ENCODE results near the gene GORASP2.

Gene GORASP2

GRCh38 chr2:170943041-170943440 is 14.0 kb downstream of the GORASP2 start:
- H3K4me1 ChIP-seq (ENCODE audit: insufficient read depth, low read length): no peaks in the 10 kb centered on the region
- H3K36me3 ChIP-seq (ENCODE audit: insufficient read depth, low read depth, low read length): peaks cover 6% of the 10 kb centered on the region; the same call in 1 of the 2 replicates
- H3K27ac ChIP-seq (ENCODE audit: low read length): no peak overlapping the region
- H3K4me3 ChIP-seq (ENCODE audit: low read length): no peak overlapping the region
- H3K9ac ChIP-seq (ENCODE audit: low read depth, low read length): no peak overlapping the region
- H3K27me3 ChIP-seq (ENCODE audit: insufficient read depth, low read length): no peaks in the 10 kb centered on the region
- H3K9me3 ChIP-seq (ENCODE audit: insufficient read depth, low read depth, low read length): no peaks in the 10 kb centered on the region

- H3K27ac ChIP-seq (ENCODE audit: low read length): no peak overlapping the region
- H3K27me3 ChIP-seq (ENCODE audit: insufficient read depth, low read length): no peaks in the 10 kb centered on the region
- H3K9me3 ChIP-seq (ENCODE audit: insufficient read depth, low read depth, low read length): no peaks in the 10 kb centered on the region
- no peaks in the 10 kb centered on the region for H3K4me1 ChIP-seq (ENCODE audit: insufficient read depth, low read length)
- peaks cover 11% of the 10 kb centered on the region for H3K36me3 ChIP-seq (ENCODE audit: insufficient read depth, low read depth, low read length)
- no peak overlapping the region for H3K9ac ChIP-seq (ENCODE audit: low read depth, low read length)
- H3K4me3 ChIP-seq (ENCODE audit: low read length): no peak overlapping the region
Observed at GRCh38 chr2:170943596-170943995, 14.5 kb downstream of the GORASP2 start.

GRCh38 chr2:170944545-170944944 is 15.5 kb downstream of the GORASP2 start:
- Histone ChIP-seq H3K4me1 (ENCODE audit: insufficient read depth, low read length) (no peaks in the 10 kb centered on the region), H3K27ac (ENCODE audit: low read length) (no peak overlapping the region), H3K36me3 (ENCODE audit: insufficient read depth, low read depth, low read length) (peaks cover 14% of the 10 kb centered on the region), H3K9ac (ENCODE audit: low read depth, low read length) (no peak overlapping the region), H3K4me3 (ENCODE audit: low read length) (no peak overlapping the region), H3K9me3 (ENCODE audit: insufficient read depth, low read depth, low read length) (no peaks in the 10 kb centered on the region), H3K27me3 (ENCODE audit: insufficient read depth, low read length) (no peaks in the 10 kb centered on the region)

- no peak overlapping the region for H3K4me3 ChIP-seq (ENCODE audit: low read length)
- H3K9me3 ChIP-seq (ENCODE audit: insufficient read depth, low read depth, low read length): no peaks in the 10 kb centered on the region
- H3K36me3 ChIP-seq (ENCODE audit: insufficient read depth, low read depth, low read length): peaks cover 62% of the 10 kb centered on the region
- no peak overlapping the region for H3K27ac ChIP-seq (ENCODE audit: low read length)
- H3K9ac ChIP-seq (ENCODE audit: low read depth, low read length): no peak overlapping the region
- no peaks in the 10 kb centered on the region for H3K4me1 ChIP-seq (ENCODE audit: insufficient read depth, low read length)
- no peaks in the 10 kb centered on the region for H3K27me3 ChIP-seq (ENCODE audit: insufficient read depth, low read length)
Observed at GRCh38 chr2:170949415-170949814, 20.4 kb downstream of the GORASP2 start.

GRCh38 chr2:170950221-170950761 is 21.2 kb downstream of the GORASP2 start:
- no peak overlapping the region for H3K4me3 ChIP-seq (ENCODE audit: low read length)
- no peak overlapping the region for H3K27ac ChIP-seq (ENCODE audit: low read length)
- no peaks in the 10 kb centered on the region for H3K27me3 ChIP-seq (ENCODE audit: insufficient read depth, low read length)
- peaks cover 71% of the 10 kb centered on the region for H3K36me3 ChIP-seq (ENCODE audit: insufficient read depth, low read depth, low read length)
- H3K9me3 ChIP-seq (ENCODE audit: insufficient read depth, low read depth, low read length): no peaks in the 10 kb centered on the region
- H3K4me1 ChIP-seq (ENCODE audit: insufficient read depth, low read length): no peaks in the 10 kb centered on the region
- H3K9ac ChIP-seq (ENCODE audit: low read depth, low read length): no peak overlapping the region

- Histone ChIP-seq H3K36me3 (ENCODE audit: insufficient read depth, low read depth, low read length) (peaks cover 95% of the 10 kb centered on the region), H3K9ac (ENCODE audit: low read depth, low read length) (no peak overlapping the region), H3K27me3 (ENCODE audit: insufficient read depth, low read length) (no peaks in the 10 kb centered on the region), H3K4me3 (ENCODE audit: low read length) (no peak overlapping the region), H3K4me1 (ENCODE audit: insufficient read depth, low read length) (no peaks in the 10 kb centered on the region), H3K27ac (ENCODE audit: low read length) (no peak overlapping the region), H3K9me3 (ENCODE audit: insufficient read depth, low read depth, low read length) (no peaks in the 10 kb centered on the region)
Observed at GRCh38 chr2:170953941-170954340, 24.9 kb downstream of the GORASP2 start.

- H3K27ac ChIP-seq (ENCODE audit: low read length): no peak overlapping the region
- H3K36me3 ChIP-seq (ENCODE audit: insufficient read depth, low read depth, low read length): peaks cover 90% of the 10 kb centered on the region
- H3K27me3 ChIP-seq (ENCODE audit: insufficient read depth, low read length): no peaks in the 10 kb centered on the region
- no peaks in the 10 kb centered on the region for H3K9me3 ChIP-seq (ENCODE audit: insufficient read depth, low read depth, low read length)
- H3K4me3 ChIP-seq (ENCODE audit: low read length): no peak overlapping the region
- H3K4me1 ChIP-seq (ENCODE audit: insufficient read depth, low read length): no peaks in the 10 kb centered on the region
- no peak overlapping the region for H3K9ac ChIP-seq (ENCODE audit: low read depth, low read length)
Observed at GRCh38 chr2:170963386-170963785, 34.3 kb downstream of the GORASP2 start.

- Histone ChIP-seq H3K9me3 (ENCODE audit: insufficient read depth, low read depth, low read length) (no peaks in the 10 kb centered on the region), H3K27ac (ENCODE audit: low read length) (no peak overlapping the region), H3K27me3 (ENCODE audit: insufficient read depth, low read length) (no peaks in the 10 kb centered on the region), H3K9ac (ENCODE audit: low read depth, low read length) (no peak overlapping the region), H3K4me3 (ENCODE audit: low read length) (no peak overlapping the region), H3K36me3 (ENCODE audit: insufficient read depth, low read depth, low read length) (peaks cover 78% of the 10 kb centered on the region), H3K4me1 (ENCODE audit: insufficient read depth, low read length) (peaks cover 3% of the 10 kb centered on the region; the same call in 1 of the 2 replicates)
Observed at GRCh38 chr2:170965446-170966225, 36.6 kb downstream of the GORASP2 start.

- Histone ChIP-seq H3K4me3 (ENCODE audit: low read length) (no peak overlapping the region), H3K36me3 (ENCODE audit: insufficient read depth, low read depth, low read length) (peaks cover 67% of the 10 kb centered on the region), H3K9me3 (ENCODE audit: insufficient read depth, low read depth, low read length) (no peaks in the 10 kb centered on the region), H3K9ac (ENCODE audit: low read depth, low read length) (no peak overlapping the region), H3K4me1 (ENCODE audit: insufficient read depth, low read length) (peaks cover 3% of the 10 kb centered on the region; the same call in 1 of the 2 replicates), H3K27ac (ENCODE audit: low read length) (no peak overlapping the region), H3K27me3 (ENCODE audit: insufficient read depth, low read length) (no peaks in the 10 kb centered on the region)
Observed at GRCh38 chr2:170966648-170967396, 37.8 kb downstream of the GORASP2 start.

GRCh38 chr2:170967553-170967952 is 38.5 kb downstream of the GORASP2 start:
- no peak overlapping the region for H3K9ac ChIP-seq (ENCODE audit: low read depth, low read length)
- H3K4me1 ChIP-seq (ENCODE audit: insufficient read depth, low read length): peaks cover 3% of the 10 kb centered on the region; the same call in 1 of the 2 replicates
- no peaks in the 10 kb centered on the region for H3K27me3 ChIP-seq (ENCODE audit: insufficient read depth, low read length)
- no peak overlapping the region for H3K4me3 ChIP-seq (ENCODE audit: low read length)
- no peak overlapping the region for H3K27ac ChIP-seq (ENCODE audit: low read length)
- no peaks in the 10 kb centered on the region for H3K9me3 ChIP-seq (ENCODE audit: insufficient read depth, low read depth, low read length)
- H3K36me3 ChIP-seq (ENCODE audit: insufficient read depth, low read depth, low read length): peaks cover 59% of the 10 kb centered on the region

GRCh38 chr2:170968205-170969003 is 39.4 kb downstream of the GORASP2 start:
- Histone ChIP-seq H3K27me3 (ENCODE audit: insufficient read depth, low read length) (no peaks in the 10 kb centered on the region), H3K4me1 (ENCODE audit: insufficient read depth, low read length) (peaks cover 3% of the 10 kb centered on the region; the same call in 1 of the 2 replicates), H3K9ac (ENCODE audit: low read depth, low read length) (no peak overlapping the region), H3K9me3 (ENCODE audit: insufficient read depth, low read depth, low read length) (no peaks in the 10 kb centered on the region), H3K36me3 (ENCODE audit: insufficient read depth, low read depth, low read length) (peaks cover 53% of the 10 kb centered on the region), H3K27ac (ENCODE audit: low read length) (no peak overlapping the region), H3K4me3 (ENCODE audit: low read length) (no peak overlapping the region)
